HepG2 (cell line): ENCODE results near the gene DDX1. TPM values are rescaled to one million over a fixed set of nuclear protein-coding genes. Genes with fewer than 3 reads are reported as not detected.

Source experiments
- ATAC-seq: fragments of 200-7000 bp; cut with Tn5 transposase; 3 replicates; pipeline ENCODE4 v1.9.1; 2020; ENCODE audit warnings: mild to moderate bottlenecking, moderate library complexity
- BruUV-seq: library from RNA; stranded (reverse); fragments of 400-500 nt; replicated peaks from 2 replicates; lab custom pipeline; 2021; lab: Mats Ljungman, UMichigan
- CTCF ChIA-PET: fragments of 300-600 bp; formaldehyde crosslinking; extraction: SDS; loops from one replicate; lab custom pipeline; 2021; ENCODE audit warnings: low total read pairs, inconsistent platforms, low intra/inter-chr PET ratio; lab: Yijun Ruan, JAX
- POLR2A ChIA-PET: fragments of 350-600 bp; sonication (Branson Sonifier 250); formaldehyde crosslinking; loops from one replicate; lab custom pipeline; 2020; ENCODE audit warnings: antibody characterized with exemption, inconsistent platforms; lab: Yijun Ruan, JAX
- DNase-seq: peaks from one replicate; pipeline ENCODE4 v3.0.0-alpha.2; 2015; ENCODE audit warnings: low spot score
- FAIRE-seq: peaks from 3 replicates; lab custom pipeline; 2011; peaks lifted over from hg19 to GRCh38; lab: Jason Lieb, UNC
- H2AFZ ChIP-seq: one replicate; pipeline ENCODE4 v1.6.1; 2011; ENCODE audit warnings: low read length, inconsistent platforms
- H3K27ac ChIP-seq: fragments of 300-600 bp; 3 replicates; pipeline ENCODE4 v1.8.0; 2011; ENCODE audit warnings: mixed run types, mild to moderate bottlenecking, mixed read lengths, low read length, inconsistent platforms; ENCODE audit not compliant: insufficient read depth; ENCODE audit errors: extremely low read length
- H3K27me3 ChIP-seq, 2 experiments: fragments of 200-600 bp in 1 of 2; 2 replicates in 1 of 2; 3 replicates in 1 of 2; pipeline versions ENCODE4 v1.6.0 to v1.8.0; 2011; ENCODE audit warnings: low read length in 2 of 2, mild to moderate bottlenecking in 2 of 2, moderate library complexity in 2 of 2, inconsistent platforms in 1 of 2; ENCODE audit not compliant: insufficient read depth in 2 of 2, control insufficient read depth in 1 of 2
- H3K36me3 ChIP-seq, 2 experiments: fragments of 200-600 bp in 1 of 2; replicated peaks in 1 of 2; 2 replicates in 1 of 2; 3 replicates in 1 of 2; pipeline versions ENCODE4 v1.5.1 to v1.8.0; 2011; ENCODE audit warnings: low read length in 2 of 2, inconsistent platforms in 1 of 2; ENCODE audit not compliant: insufficient read depth in 2 of 2, control insufficient read depth in 1 of 2
- H3K4me1 ChIP-seq: 2 replicates; pipeline ENCODE4 v1.5.1; 2012; ENCODE audit warnings: low read length, inconsistent platforms; ENCODE audit not compliant: insufficient read depth
- H3K4me2 ChIP-seq: 2 replicates; pipeline ENCODE4 v1.6.0; 2011; ENCODE audit warnings: low read depth, low read length, inconsistent platforms
- H3K4me3 ChIP-seq, 3 experiments: fragments of 200-600 bp in 1 of 3; sonication (generic), shearing (Covaris generic) in 1 of 3; replicated peaks in 1 of 3; 2 replicates each; pipeline ENCODE4 v1.5.1; 2011 to 2016; ENCODE audit warnings: low read length in 3 of 3, inconsistent platforms in 2 of 3, low read depth in 2 of 3, mild to moderate bottlenecking in 2 of 3, control low read depth in 1 of 3, mixed read lengths in 1 of 3; ENCODE audit not compliant: insufficient read depth in 1 of 3
- H3K79me2 ChIP-seq: one replicate; pipeline ENCODE4 v1.6.1; 2011; ENCODE audit warnings: low read length, inconsistent platforms; ENCODE audit not compliant: insufficient read depth
- H3K9ac ChIP-seq: 2 replicates; pipeline ENCODE4 v1.6.0; 2011; ENCODE audit warnings: mild to moderate bottlenecking, low read depth, low read length, inconsistent platforms; ENCODE audit not compliant: insufficient read depth
- H3K9me3 ChIP-seq: 2 replicates; pipeline ENCODE4 v1.5.1; 2012; ENCODE audit warnings: mild to moderate bottlenecking, low read length
- H4K20me1 ChIP-seq: 2 replicates; pipeline ENCODE4 v1.6.0; 2011; ENCODE audit warnings: inconsistent platforms, mild to moderate bottlenecking, low read length, moderate library complexity; ENCODE audit not compliant: insufficient read depth
- ARID3A ChIP-seq: IDR thresholded peaks from 2 replicates; pipeline ENCODE4 v1.6.1; 2012; ENCODE audit warnings: low read depth, low read length, improper control_type of control experiment
- DR1 ChIP-seq: sonication (generic); formaldehyde crosslinking; IDR thresholded peaks from 2 replicates; pipeline ENCODE4 v1.8.0; 2021; ENCODE audit warnings: mild to moderate bottlenecking, missing genetic modification reagents, inconsistent platforms
- GFI1 ChIP-seq: sonication (generic); formaldehyde crosslinking; IDR thresholded peaks from 2 replicates; pipeline ENCODE4 v1.5.0; 2020; ENCODE audit warnings: missing genetic modification reagents, mild to moderate bottlenecking, borderline replicate concordance
- MEIS1 ChIP-seq: sonication (generic); formaldehyde crosslinking; IDR thresholded peaks from 2 replicates; pipeline ENCODE4 v1.9.0; 2021; ENCODE audit warnings: mild to moderate bottlenecking, missing genetic modification reagents, moderate library complexity, borderline replicate concordance
- MXD4 ChIP-seq: IDR thresholded peaks from 2 replicates; pipeline ENCODE4 v1.6.1; 2016; ENCODE audit warnings: mild to moderate bottlenecking, missing biosample characterization, missing genetic modification reagents
- RBFOX2 ChIP-seq: fragments of 200-400 bp; formaldehyde crosslinking; IDR thresholded peaks from 2 replicates; pipeline ENCODE4 v1.6.1; 2017; ENCODE audit warnings: low read depth, mild to moderate bottlenecking, low read length
- ZNF652 ChIP-seq: IDR thresholded peaks from 2 replicates; pipeline ENCODE4 v1.6.1; 2016; ENCODE audit warnings: low read depth, borderline replicate concordance
- ZNF792 ChIP-seq: IDR thresholded peaks from 2 replicates; pipeline ENCODE4 v1.6.1; 2016
- ZNF850 ChIP-seq: sonication (generic); formaldehyde crosslinking; conservative IDR thresholded peaks from 2 replicates; pipeline ENCODE4 v1.9.0; 2021; ENCODE audit warnings: mild to moderate bottlenecking, missing genetic modification reagents
- WGBS: methylation state at CpG from one replicate; pipeline ENCODE4 v1.1.6; 2017; ENCODE audit warnings: low lambda C conversion rate; 5-methylcytosine and 5-hydroxymethylcytosine counted together
- in situ Hi-C: cut with HindIII; loops from 2 replicates; pipeline ENCODE4 v1.10.0; 2017; ENCODE audit warnings: low pct_unique_long_range_greater_than_20kb; ENCODE audit not compliant: extremely low pct_ligation_motif_present
- intact Hi-C: fragments of 100-400 bp; cut with micrococcal nuclease; formaldehyde crosslinking; loops from one replicate; pipeline ENCODE4 v1.10.0; 2022; ENCODE audit not compliant: unreplicated experiment
- polyA plus RNA-seq, 8 experiments: library from polyadenylated mRNA; depleted of rRNA in 3 of 8; stranded (reverse) in 7 of 8; unstranded in 1 of 8; fragments of >200 nt; fragmentation: Illumina TruSeq in 4 of 8; extraction: Trizol in 4 of 8; gene quantifications; 2 replicates each; pipeline versions ENCODE4 v1.2.1 to v1.2.3, GENCODE V29; 2011 to 2016; ENCODE audit warnings: low read depth in 4 of 8, missing spikeins in 1 of 8, mixed read lengths in 1 of 8; ENCODE audit not compliant: insufficient read depth in 1 of 8
- total RNA-seq, 5 experiments: library from RNA; depleted of rRNA; stranded (reverse); fragments of >200 nt; fragmentation: Illumina TruSeq; extraction: Trizol; gene quantifications; 2 replicates each; pipeline ENCODE4 v1.2.3, GENCODE V29; 2016; ENCODE audit warnings: low read depth in 1 of 5
- TF ChIP-seq, protein P1 (sequence below), 2 experiments: fragments of 450-650 bp in 1 of 2; sonication (generic) in 1 of 2; formaldehyde crosslinking; IDR thresholded peaks; 2 replicates each; pipeline versions ENCODE4 v1.5.0 to v1.8.0; 2020 to 2022; ENCODE audit warnings: mild to moderate bottlenecking in 1 of 2, missing genetic modification reagents in 1 of 2
- TF ChIP-seq, protein P2 (sequence below): sonication (generic); formaldehyde crosslinking; IDR thresholded peaks from 2 replicates; pipeline ENCODE4 v1.5.1; 2020; ENCODE audit warnings: mild to moderate bottlenecking, missing genetic modification reagents

Gene DDX1
- total and polyA plus RNA-seq, 2 of the 13 experiments (the other 11 are each of a cell fraction or from before 2014, with no cell fraction given), result 81.6 to 130 TPM

DNA sequence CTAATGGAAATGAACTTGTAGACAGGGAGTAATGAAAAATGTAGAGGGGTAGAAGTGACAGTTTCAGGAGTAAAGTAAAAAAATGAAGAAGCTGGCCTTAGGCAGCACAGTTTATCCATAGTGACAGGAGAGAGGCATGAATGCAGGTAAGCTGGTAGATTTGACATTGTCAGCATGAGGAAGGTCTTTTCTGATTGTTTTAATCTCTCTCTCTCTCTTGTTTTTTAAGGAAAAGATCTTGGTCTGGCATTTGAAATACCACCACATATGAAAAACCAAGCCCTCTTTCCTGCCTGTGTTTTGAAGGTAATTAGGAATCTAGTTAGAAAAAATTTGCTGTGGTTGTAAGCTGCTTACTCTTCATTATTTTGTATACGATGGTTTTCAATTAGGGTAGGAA, 14.1 kb downstream of the DDX1 start:
- no peak overlapping the region for H3K4me2 ChIP-seq
- in situ Hi-C loops, result no loop called here
- ChIA-PET CTCF (no interaction called here), POLR2A (no interaction called here)
- no peak for TF ChIP-seq MXD4 (CRISPR knock-in tag)
- peak; percentile 44; the same call in 1 of the 2 replicates for TF ChIP-seq RBFOX2
- TF ChIP-seq ZNF792 (CRISPR knock-in tag), result no peak
- no peak for TF ChIP-seq MEIS1 (CRISPR knock-in tag)
- TF ChIP-seq ZNF652 (CRISPR knock-in tag), result no peak
- no peaks in the 10 kb centered on the region for H3K79me2 ChIP-seq
- no peak for ATAC-seq
- no peaks in the 10 kb centered on the region for H3K9me3 ChIP-seq
- H3K27ac ChIP-seq, result no peak overlapping the region
- no peak overlapping the region for H3K4me3 ChIP-seq
- no peak overlapping the region for H2AFZ ChIP-seq
- H3K36me3 ChIP-seq, result peaks cover 45 to 94% of the 10 kb centered on the region in 2 experiments
- intact Hi-C loops, result no loop called here
- no peaks in the 10 kb centered on the region for H4K20me1 ChIP-seq
- no peaks in the 10 kb centered on the region for H3K27me3 ChIP-seq
- 58% methylated on average over 1 of the region's 1 CpG for WGBS
- no peak for FAIRE-seq
- no peak for DNase-seq
- BruUV-seq, result no TSS peak
- no peaks in the 10 kb centered on the region for H3K4me1 ChIP-seq
- no peak overlapping the region for H3K9ac ChIP-seq

GRCh38 chr2:15606481-15607441, 15.1 kb downstream of the DDX1 start:
- Histone ChIP-seq H3K4me2 (no peak overlapping the region), H3K4me3 (no peak overlapping the region), H3K9ac (no peak overlapping the region), H4K20me1 (no peaks in the 10 kb centered on the region), H3K27me3 (no peaks in the 10 kb centered on the region), H3K36me3 (peaks cover 38 to 83% of the 10 kb centered on the region in 2 experiments), H3K4me1 (no peaks in the 10 kb centered on the region), H2AFZ (no peak overlapping the region), H3K27ac (no peak overlapping the region), H3K9me3 (no peaks in the 10 kb centered on the region), H3K79me2 (no peaks in the 10 kb centered on the region)
- intact Hi-C loops (no loop called here), in situ Hi-C loops (no loop called here)
- FAIRE-seq (no peak), DNase-seq (no peak), ATAC-seq (no peak)
- WGBS, result 97% methylated on average over 8 of the region's 8 CpGs
- ChIA-PET CTCF (no interaction called here), POLR2A (no interaction called here)
- no TSS peak for BruUV-seq
- no peak for TF ChIP-seq ARID3A
- TF ChIP-seq, protein P1, sequence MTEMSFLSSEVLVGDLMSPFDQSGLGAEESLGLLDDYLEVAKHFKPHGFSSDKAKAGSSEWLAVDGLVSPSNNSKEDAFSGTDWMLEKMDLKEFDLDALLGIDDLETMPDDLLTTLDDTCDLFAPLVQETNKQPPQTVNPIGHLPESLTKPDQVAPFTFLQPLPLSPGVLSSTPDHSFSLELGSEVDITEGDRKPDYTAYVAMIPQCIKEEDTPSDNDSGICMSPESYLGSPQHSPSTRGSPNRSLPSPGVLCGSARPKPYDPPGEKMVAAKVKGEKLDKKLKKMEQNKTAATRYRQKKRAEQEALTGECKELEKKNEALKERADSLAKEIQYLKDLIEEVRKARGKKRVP (CRISPR knock-in tag; IDR thresholded peaks at IDR 0.05), result no peak
- TF ChIP-seq, protein P2, sequence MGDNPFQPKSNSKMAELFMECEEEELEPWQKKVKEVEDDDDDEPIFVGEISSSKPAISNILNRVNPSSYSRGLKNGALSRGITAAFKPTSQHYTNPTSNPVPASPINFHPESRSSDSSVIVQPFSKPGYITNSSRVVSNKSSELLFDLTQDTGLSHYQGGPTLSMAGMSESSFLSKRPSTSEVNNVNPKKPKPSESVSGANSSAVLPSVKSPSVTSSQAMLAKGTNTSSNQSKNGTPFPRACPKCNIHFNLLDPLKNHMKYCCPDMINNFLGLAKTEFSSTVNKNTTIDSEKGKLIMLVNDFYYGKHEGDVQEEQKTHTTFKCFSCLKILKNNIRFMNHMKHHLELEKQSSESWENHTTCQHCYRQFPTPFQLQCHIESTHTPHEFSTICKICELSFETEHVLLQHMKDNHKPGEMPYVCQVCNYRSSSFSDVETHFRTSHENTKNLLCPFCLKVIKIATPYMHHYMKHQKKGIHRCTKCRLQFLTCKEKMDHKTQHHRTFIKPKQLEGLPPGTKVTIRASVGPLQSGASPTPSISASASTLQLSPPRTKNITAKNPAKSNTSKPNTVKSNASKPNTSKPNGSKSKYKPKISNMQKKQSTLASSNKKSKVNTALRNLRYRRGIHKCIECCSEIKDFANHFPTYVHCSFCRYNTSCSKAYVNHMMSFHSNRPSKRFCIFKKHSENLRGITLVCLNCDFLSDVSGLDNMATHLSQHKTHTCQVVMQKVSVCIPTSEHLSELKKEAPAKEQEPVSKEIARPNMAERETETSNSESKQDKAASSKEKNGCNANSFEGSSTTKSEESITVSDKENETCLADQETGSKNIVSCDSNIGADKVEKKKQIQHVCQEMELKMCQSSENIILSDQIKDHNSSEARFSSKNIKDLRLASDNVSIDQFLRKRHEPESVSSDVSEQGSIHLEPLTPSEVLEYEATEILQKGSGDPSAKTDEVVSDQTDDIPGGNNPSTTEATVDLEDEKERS, result no peak
- TF ChIP-seq DR1, result no peak
- no peak for TF ChIP-seq GFI1 (CRISPR knock-in tag)
- TF ChIP-seq ZNF850 (CRISPR knock-in tag), result no peak
